Sigmoid colon (tissue), 4 donors: ENCODE measurements around the gene USP37.

Source experiments
- CTCF ChIP-seq, 4 experiments: fragments of 450-650 bp in 3 of 4; fragments of 200-600 bp in 1 of 4; IDR thresholded peaks; one replicate each; pipeline ENCODE4 v1.5.1; 2016 to 2019; ENCODE audit warnings: antibody characterized with exemption in 4 of 4, mild to moderate bottlenecking in 3 of 4, moderate library complexity in 2 of 4
- POLR2A ChIP-seq, 2 donors: fragments of 450-650 bp; IDR thresholded peaks; one replicate each; pipeline ENCODE4 v1.6.1; 2016; ENCODE audit warnings: antibody characterized with exemption in 2 of 2, mild to moderate bottlenecking in 2 of 2, moderate library complexity in 2 of 2
- POLR2AphosphoS5 ChIP-seq, 4 donors: sonication (generic); formaldehyde crosslinking; IDR thresholded peaks; one replicate each; pipeline ENCODE4 v1.6.1; 2017; ENCODE audit warnings: antibody characterized with exemption in 4 of 4

- no peak for TF ChIP-seq CTCF (IDR thresholded peaks at IDR 0.05)
- TF ChIP-seq POLR2AphosphoS5 (IDR thresholded peaks at IDR 0.05): no peak
- no peak for TF ChIP-seq POLR2A (IDR thresholded peaks at IDR 0.05)
Measured at GRCh38 chr2:218529990-218530389, 38.2 kb downstream of the USP37 start.
